NCI-H526 (cell line): Measurements from ENCODE around the gene PTPRN2.

ENCODE experiments used
- DNase-seq, 2 experiments: peaks; one replicate each; lab custom pipeline; 2025; lab: John Stamatoyannopoulos, UW

Gene PTPRN2

DNA sequence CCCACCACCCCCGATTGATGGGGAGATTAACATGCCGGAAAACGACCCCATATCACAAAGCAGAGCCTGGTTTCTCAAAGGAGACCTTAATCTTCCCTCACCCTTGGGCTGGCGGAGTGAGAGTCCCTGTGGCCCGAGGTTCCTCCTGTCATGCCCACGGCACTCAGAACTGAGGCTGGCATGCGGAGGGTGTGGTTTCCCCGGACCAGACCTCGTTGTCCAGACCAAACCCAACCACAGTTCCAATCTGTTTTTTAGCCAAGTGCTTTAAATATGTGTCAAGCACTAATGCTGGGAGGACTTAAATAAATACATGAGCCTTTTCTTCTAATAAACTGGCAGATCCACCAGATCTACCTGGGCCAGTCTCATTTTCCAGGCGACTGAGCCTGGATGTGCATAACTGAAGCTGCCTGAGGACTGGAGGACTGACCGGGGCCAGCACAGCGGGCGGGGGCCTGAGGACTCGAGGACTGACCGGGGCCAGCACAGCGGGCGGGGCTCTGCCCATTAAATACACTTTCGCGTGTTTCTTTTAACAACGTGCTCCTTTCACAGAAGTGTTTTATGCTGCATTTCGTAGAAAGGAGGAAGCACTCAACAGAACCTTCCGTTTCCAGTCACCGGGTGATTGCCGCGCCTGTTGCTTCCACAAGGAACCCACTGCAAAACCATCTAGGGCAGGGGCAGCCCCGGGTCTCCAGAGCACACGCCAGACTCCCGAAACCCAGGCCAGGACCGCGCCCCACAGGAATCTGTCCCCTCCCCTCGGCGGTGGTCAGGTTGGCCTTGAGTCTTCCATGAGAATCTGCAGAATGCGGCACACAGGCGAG is 334.6 kb downstream of the PTPRN2 start:
- DNase-seq: no peak

DNA sequence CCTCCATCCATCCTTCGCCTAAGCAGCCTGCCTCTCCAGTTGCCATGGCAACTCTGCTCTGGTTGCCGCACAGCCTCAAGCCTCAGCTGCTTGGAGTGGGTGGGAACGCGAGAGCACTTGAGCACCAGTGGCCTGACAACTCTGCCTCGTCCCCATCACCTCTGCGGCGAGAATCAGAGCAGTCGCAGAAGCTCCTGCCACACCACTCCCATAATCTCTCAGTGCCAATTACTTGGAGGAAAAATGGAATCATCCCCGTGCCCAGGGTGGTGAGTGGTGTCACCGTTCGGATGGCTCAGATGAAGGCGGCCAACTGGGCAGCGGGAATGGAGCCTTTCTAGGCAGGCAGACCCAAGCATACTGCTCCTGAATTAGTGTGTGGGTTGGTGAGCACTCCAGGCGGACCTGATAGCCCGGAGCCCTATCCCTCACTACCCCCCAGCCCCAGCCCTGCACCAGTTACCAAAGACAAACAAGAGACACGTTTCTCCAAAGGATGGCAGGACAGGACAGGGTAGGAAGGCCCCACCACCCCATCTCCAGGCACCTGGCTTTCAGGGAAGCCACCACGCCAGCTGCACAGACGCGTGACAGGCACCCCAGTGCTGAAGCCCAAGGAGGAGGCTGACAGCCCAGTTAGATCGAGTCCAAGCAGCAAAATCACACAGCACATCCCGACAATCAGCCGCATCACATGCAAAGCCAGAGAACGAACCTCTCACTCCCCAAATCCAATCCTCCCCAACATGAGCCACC is 335.4 kb downstream of the PTPRN2 start:
- DNase-seq: no peak

DNA sequence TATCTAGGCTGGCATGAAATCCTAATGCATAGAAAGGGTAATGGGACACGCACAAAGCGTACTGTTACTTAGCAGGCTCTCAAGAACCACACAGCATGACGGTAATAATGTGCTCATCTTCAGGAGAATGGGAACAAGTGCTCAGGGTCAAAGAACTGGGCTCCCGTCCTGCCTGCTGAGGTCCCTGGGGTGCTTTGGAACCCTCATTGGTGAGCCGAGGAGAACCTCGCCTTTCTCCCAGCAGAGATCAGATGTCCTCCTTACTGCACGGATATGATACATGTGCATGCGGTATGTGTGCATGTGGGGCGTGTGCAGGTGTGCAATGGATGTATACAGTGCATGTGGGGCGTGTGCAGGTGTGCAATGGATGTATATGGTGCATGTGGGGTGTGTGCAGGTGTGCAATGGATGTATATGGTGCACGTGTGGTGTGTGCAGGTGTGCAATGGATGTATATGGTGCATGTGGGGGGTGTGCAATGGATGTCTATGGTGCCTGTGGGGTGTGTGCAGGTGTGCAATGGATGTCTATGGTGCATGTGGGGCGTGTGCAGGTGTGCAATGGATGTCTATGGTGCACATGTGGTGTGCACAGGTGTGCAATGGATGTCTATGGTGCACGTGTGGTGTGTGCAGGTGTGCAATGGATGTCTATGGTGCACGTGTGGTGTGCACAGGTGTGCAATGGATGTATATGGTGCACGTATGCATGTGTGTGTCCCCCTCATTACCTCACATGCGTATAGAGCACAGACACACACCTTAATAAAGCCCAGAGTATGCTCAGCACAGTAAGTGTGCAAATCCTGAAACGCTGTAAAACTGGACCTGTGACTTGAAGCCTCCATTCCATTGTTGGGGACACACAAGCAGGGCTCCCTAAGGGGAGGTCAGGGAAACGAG is 336.3 kb downstream of the PTPRN2 start:
- DNase-seq: no peak

DNA sequence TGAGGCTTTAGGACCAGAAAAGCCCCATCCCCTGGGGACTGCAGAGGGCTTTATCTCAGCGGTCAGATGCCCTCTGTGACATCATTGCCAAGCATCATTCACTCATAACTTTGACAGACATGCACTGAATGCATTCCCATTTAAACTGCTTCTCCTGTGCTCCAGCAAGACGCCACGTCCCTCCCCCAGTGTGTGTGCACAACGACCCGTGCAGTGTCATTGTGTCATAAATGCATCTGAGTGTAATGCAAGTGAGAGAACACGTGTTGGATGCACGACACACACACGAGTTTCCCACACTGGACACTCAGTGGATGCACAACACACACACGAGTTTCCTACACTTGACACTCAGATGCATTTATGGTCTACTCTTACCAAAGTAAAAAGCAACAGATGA is 337.9 kb downstream of the PTPRN2 start:
- DNase-seq: no peak

GRCh38 chr7:158248816-158249215 is 338.8 kb downstream of the PTPRN2 start:
- DNase-seq: no peak

GRCh38 chr7:158247758-158248487 is 339.7 kb downstream of the PTPRN2 start:
- DNase-seq: no peak

- DNase-seq: no peak
Measured at GRCh38 chr7:158246960-158247673, 340.5 kb downstream of the PTPRN2 start.

GRCh38 chr7:158246272-158246959 is 341.2 kb downstream of the PTPRN2 start:
- no peak for DNase-seq

GRCh38 chr7:158245724-158246041 is 341.9 kb downstream of the PTPRN2 start:
- no peak for DNase-seq

- DNase-seq: no peak
Measured at GRCh38 chr7:158244873-158245723, 342.5 kb downstream of the PTPRN2 start.

DNA sequence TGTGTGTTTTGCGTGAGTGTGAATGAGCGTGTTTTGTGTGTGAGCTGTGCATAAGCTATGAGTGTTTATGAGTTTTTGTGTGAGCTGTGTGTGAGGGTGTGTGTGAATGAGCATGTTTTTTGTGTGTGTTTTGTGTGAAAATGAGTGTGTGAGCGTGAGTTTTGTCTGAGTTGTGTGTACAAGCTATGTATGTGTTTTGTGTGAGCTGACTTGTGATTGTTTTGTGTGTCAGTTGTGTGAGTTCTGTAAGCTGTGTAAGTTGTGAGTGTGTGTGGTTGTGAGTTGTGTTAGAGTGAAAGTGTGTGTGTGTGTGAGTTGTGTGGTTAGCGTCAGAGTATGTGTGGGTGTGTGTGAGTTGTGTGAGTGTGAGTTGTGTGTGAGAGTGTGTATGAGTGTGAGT is 343.2 kb downstream of the PTPRN2 start:
- no peak for DNase-seq

DNA sequence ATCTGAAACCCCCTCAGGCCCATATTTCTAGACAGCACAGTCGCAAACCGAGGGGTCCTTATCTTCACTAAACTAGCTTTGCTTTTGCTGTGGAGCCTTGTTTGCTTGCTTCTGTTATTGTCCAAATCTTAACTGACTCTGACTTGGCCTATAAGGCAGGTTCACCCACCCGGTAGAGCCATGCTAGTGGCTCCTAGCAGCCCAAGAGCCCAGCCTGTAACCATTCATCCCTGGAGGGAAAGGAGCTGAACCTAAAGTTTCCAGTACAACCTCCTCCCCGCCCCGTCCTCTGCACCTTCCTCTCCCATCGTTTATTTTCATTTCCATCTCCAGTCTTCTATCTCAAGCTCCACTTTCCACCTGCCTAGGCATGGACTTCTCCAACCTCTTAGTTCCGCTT is 345.7 kb downstream of the PTPRN2 start:
- no peak for DNase-seq

DNA sequence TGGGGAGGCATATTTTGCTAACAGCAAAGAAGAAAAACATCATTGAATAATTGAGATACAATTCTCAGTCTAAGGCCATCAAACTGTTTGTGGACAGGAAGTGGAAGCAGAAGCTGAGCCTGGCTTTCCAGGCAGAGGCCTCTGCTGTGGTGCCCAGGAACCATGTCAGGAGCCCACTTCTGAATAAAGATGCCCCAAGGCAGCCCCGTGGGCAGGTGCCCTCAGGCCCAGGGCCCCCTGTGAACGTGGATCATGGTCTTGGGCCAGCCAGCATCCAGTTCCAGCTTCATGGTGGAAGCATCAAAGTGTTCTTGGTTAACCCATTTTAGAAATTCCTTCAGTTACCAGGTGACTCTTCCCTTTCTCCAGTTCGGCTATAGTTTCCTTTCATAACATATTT is 346.8 kb downstream of the PTPRN2 start:
- no peak for DNase-seq

- no peak for DNase-seq
Measured at GRCh38 chr7:158239290-158239981, 348.2 kb downstream of the PTPRN2 start.

DNA sequence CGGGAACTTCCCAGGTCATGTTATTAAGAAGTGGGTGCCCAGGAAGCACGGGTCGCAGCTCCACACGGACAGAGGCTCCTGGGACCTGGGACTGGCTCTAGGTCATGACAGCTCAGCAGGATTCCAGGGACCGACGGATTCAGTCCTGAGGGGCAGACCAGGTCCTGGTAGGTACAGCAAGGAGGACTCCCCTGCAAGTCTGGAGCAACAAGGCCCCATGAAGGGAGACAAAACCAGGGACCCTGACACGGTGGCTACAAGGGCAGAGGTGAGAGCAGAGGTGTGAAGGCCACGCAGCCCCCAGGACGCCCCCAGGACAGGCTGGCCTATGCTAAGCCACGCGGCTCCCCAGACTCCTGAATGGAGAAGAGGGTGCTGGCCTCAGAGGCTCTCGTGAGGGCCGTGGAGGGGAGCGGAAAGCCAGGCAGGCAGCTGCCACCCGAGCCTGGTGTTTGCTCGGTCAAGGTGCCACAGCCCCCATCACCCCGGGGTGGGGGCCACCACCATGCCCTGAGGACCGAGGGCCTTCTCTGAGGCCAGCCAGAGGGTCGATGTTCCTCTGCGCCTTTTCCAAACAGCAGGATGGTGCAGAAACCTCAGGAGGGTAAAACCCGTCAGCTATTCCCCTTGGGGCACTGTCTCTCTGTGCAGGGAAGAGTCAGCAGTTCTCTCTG is 348.9 kb downstream of the PTPRN2 start:
- no peak for DNase-seq

GRCh38 chr7:158237672-158238335 is 349.8 kb downstream of the PTPRN2 start:
- DNase-seq: no peak

GRCh38 chr7:158236400-158236799 is 351.2 kb downstream of the PTPRN2 start:
- DNase-seq: no peak

GRCh38 chr7:158235862-158236261 is 351.8 kb downstream of the PTPRN2 start:
- no peak for DNase-seq
